ENCODE data around the gene CELSR1. TPM values are rescaled to one million over a fixed set of nuclear protein-coding genes. Genes with fewer than 3 reads are reported as not detected.

The CELSR1 gene
- total RNA-seq, 1 experiment from 2014 or later: 22.6 TPM

- Histone ChIP-seq H2BK15ac (ENCODE audit: low read depth, low read length) (no peak overlapping the region), H4K91ac (ENCODE audit: insufficient read length, low read depth, low read length) (no peak overlapping the region), H3K23me2 (ENCODE audit: insufficient read length, low read depth, low read length, poor library complexity, severe bottlenecking) (peaks cover 4% of the 10 kb centered on the region), H3K14ac (ENCODE audit: insufficient read depth, low read length) (no peak overlapping the region), H3K9ac (ENCODE audit: extremely low read depth, insufficient read length, low read length) (no peak overlapping the region), H2BK20ac (ENCODE audit: low read depth, low read length, poor library complexity, severe bottlenecking) (no peak overlapping the region), H2BK120ac (ENCODE audit: low read depth, low read length, poor library complexity, severe bottlenecking) (no peak overlapping the region), H2AK5ac (ENCODE audit: insufficient read length, low read length) (no peak overlapping the region), H3K79me1 (ENCODE audit: insufficient read depth, low read depth, low read length, poor library complexity, severe bottlenecking) (no peaks in the 10 kb centered on the region), H3K27me3 (ENCODE audit: insufficient read depth, low read length) (no peaks in the 10 kb centered on the region), H3K18ac (ENCODE audit: insufficient read length, low read depth, low read length) (no peak overlapping the region), H3K79me2 (ENCODE audit: insufficient read depth, low read length) (no peaks in the 10 kb centered on the region), H4K20me1 (ENCODE audit: control insufficient read depth, insufficient read depth, insufficient read length) (peaks cover 2% of the 10 kb centered on the region), H3K4me2 (ENCODE audit: insufficient read depth, insufficient read length, low read length) (no peak overlapping the region), H3K27ac (ENCODE audit: insufficient read length, low read depth, low read length) (no peak overlapping the region), H2AFZ (ENCODE audit: low read length) (no peak overlapping the region), H3K23ac (ENCODE audit: insufficient read length, low read depth, low read length) (no peak overlapping the region), H3K9me3 (ENCODE audit: control insufficient read depth, low read depth, low read length) (no peaks in the 10 kb centered on the region), H2BK12ac (ENCODE audit: insufficient read length, low read depth, low read length) (no peak overlapping the region), H2BK5ac (ENCODE audit: insufficient read length, low read length) (no peak overlapping the region), H4K5ac (ENCODE audit: insufficient read length, low read depth, low read length) (no peak overlapping the region), H3T11ph (ENCODE audit: low read length) (no peak overlapping the region), H3K4me1 (ENCODE audit: insufficient read depth, low read length) (peaks cover 6% of the 10 kb centered on the region; the same call in 1 of the 2 replicates), H3K4ac (ENCODE audit: low read depth, low read length) (no peak overlapping the region), H4K8ac (replicated peaks; ENCODE audit: insufficient read length, low read depth, low read length) (no peak overlapping the region), H3K56ac (ENCODE audit: insufficient read length, low read depth, low read length) (no peak overlapping the region)
- peak overlapping the region; percentile 7 to 53; a peak in 1 of 5 replicates for H3K4me3 Mint-ChIP-seq
- H3K4me1 Mint-ChIP-seq: peaks cover 42 to 47% of the 10 kb centered on the region in 2 experiments
- DNase-seq: no peak
- peak overlapping the region in 2 of 3 experiments; percentile 81 to 83; a peak in 5 of 7 replicates for H3K27ac Mint-ChIP-seq
- peaks cover 5 to 7% of the 10 kb centered on the region in 2 experiments; a peak in 2 of 5 replicates for H3K9me3 Mint-ChIP-seq
- TF ChIP-seq CTCF (conservative IDR thresholded peaks at IDR 0.05): no peak
- H3K36me3 Mint-ChIP-seq (ENCODE audit: insufficient read depth in 1 of 3, low read depth in 3 of 3): peaks cover 14 to 42% (median 28%) of the 10 kb centered on the region in 3 experiments
- H3K27me3 Mint-ChIP-seq (ENCODE audit: low read depth): no peaks in the 10 kb centered on the region
- no CpG with 5 or more reads among the region's 29 CpGs for WGBS (ENCODE audit: extremely low coverage, insufficient read length, low lambda C conversion rate)
Measured at GRCh38 chr22:46379066-46379930, 158.1 kb downstream of the CELSR1 start.

All from H9 (cell line).